Retina (tissue), 1 donor: Measurements from ENCODE around the gene PAQR8.
"Not testable (repeated sequence)": the region's sequence is repeated elsewhere in the genome, so short reads cannot be mapped to it uniquely, and the experiment has no call there.

Experiments
- DNase-seq: peaks from one replicate; pipeline ENCODE4 v3.0.0-alpha.2; 2016

PAQR8 gene

GRCh38 chr6:52415917-52416628 lies 54.1 kb downstream of the PAQR8 start:
- no peak for DNase-seq

GRCh38 chr6:52416629-52417151 lies 54.7 kb downstream of the PAQR8 start:
- DNase-seq: peak; percentile 75

- DNase-seq: no peak
Observed at GRCh38 chr6:52417675-52418111, 55.7 kb downstream of the PAQR8 start.

- DNase-seq: no peak
Observed at GRCh38 chr6:52418606-52419005, 56.7 kb downstream of the PAQR8 start.

- DNase-seq: peak; percentile 98
Observed at GRCh38 chr6:52419809-52420667, 58.1 kb downstream of the PAQR8 start, which contains the start of gene EFHC1. Gene EFHC1 (plus strand): TSS chr6:52420342. CDS start chr6:52420411, 69 bp downstream.

- no peak for DNase-seq
Observed at GRCh38 chr6:52420668-52421358, 58.9 kb downstream of the PAQR8 start.

- no peak for DNase-seq
Observed at GRCh38 chr6:52422156-52422555, 60.2 kb downstream of the PAQR8 start.

GRCh38 chr6:52423448-52423847 lies 61.5 kb downstream of the PAQR8 start:
- DNase-seq: no peak

GRCh38 chr6:52423971-52424381 lies 62.0 kb downstream of the PAQR8 start:
- DNase-seq: no peak

- no peak for DNase-seq
Observed at GRCh38 chr6:52424513-52424912, 62.6 kb downstream of the PAQR8 start.

- DNase-seq: no peak
Observed at GRCh38 chr6:52426667-52427066, 64.7 kb downstream of the PAQR8 start.

- not testable (repeated sequence) for DNase-seq
Observed at GRCh38 chr6:52433294-52433693, 71.3 kb downstream of the PAQR8 start.

GRCh38 chr6:52435345-52435744 lies 73.4 kb downstream of the PAQR8 start:
- no peak for DNase-seq

- no peak for DNase-seq
Observed at GRCh38 chr6:52438926-52439325, 77.0 kb downstream of the PAQR8 start.

- DNase-seq: no peak
Observed at GRCh38 chr6:52454556-52454955, 92.6 kb downstream of the PAQR8 start.

GRCh38 chr6:52457096-52457495 lies 95.1 kb downstream of the PAQR8 start:
- no peak for DNase-seq
